ENCODE data around the gene COASY.
A peak's percentile ranks its signal among the peaks of the same experiment; 100 is the strongest.
"Not testable (repeated sequence)": the region's sequence is repeated elsewhere in the genome, so short reads cannot be mapped to it uniquely, and the experiment has no call there.

The COASY gene

DNA sequence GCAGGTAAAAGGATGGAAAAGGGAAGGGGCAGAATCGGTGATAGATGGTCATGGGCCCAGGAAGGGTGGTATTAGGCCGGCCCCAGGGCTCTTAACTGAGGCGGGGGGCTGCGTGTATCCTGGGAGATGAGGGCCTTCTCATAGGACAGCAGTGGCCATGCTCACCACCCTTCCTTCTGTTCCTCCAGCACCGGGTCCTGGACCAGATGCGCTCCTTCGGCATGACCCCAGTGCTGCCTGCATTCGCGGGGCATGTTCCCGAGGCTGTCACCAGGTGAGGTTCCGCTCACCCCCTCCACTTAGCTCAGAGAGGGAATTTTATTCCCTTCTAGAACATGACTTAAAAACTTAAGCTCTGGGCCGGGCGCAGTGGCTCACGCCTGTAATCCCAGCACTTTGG, 23.5 kb upstream of the COASY start:
- Histone ChIP-seq H3K9me3 (ENCODE audit: control insufficient read depth in 2 of 2, low read length in 2 of 2) (no peaks in the 10 kb centered on the region), H3K36me3 (ENCODE audit: control insufficient read depth in 2 of 2, insufficient read depth in 2 of 2, low read length in 2 of 2) (peaks cover 17 to 20% of the 10 kb centered on the region in 2 donors), H3K4me3 (ENCODE audit: low read length in 2 of 2) (no peak overlapping the region), H3K4me1 (ENCODE audit: control insufficient read depth in 2 of 2, insufficient read depth in 2 of 2, low read length in 2 of 2) (peaks cover 13 to 30% of the 10 kb centered on the region in 2 donors), H3K9ac (ENCODE audit: low read depth in 1 of 2, low read length in 2 of 2) (no peak overlapping the region), H3K27ac (ENCODE audit: low read depth in 2 of 2, low read length in 2 of 2) (no peak overlapping the region), H3K27me3 (ENCODE audit: control insufficient read depth in 2 of 2, insufficient read depth in 2 of 2, low read length in 2 of 2) (no peaks in the 10 kb centered on the region)

DNA sequence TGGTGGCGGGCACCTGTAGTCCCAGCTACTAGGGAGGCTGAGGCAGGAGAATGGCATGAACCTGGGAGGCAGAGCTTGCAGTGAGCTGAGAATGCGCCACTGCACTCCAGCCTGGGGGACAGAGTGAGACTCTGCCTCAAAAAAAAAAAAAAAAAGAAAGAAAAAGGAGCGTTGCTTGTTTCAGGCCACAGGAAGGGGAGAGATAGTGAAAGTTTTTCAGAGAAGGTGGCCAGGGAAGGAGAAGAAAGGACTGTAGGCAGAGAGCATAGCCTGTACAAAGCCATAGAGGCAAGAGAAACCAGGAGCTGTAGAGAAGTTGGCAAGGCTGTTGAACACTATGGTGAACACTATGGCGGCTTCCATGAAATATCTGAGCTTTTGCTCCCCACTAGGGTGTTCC, 21.4 kb upstream of the COASY start:
- H3K27me3 ChIP-seq (ENCODE audit: control insufficient read depth in 2 of 2, insufficient read depth in 2 of 2, low read length in 2 of 2); H3K9ac ChIP-seq (ENCODE audit: low read depth in 1 of 2, low read length in 2 of 2); H3K9me3 ChIP-seq (ENCODE audit: control insufficient read depth in 2 of 2, low read length in 2 of 2): not testable (repeated sequence)
- H3K36me3 ChIP-seq (ENCODE audit: control insufficient read depth in 2 of 2, insufficient read depth in 2 of 2, low read length in 2 of 2) = peaks cover 23% of the 10 kb centered on the region in 2 donors
- H3K4me3 ChIP-seq (ENCODE audit: low read length in 2 of 2) = peak overlapping the region in 1 of 2 donors; percentile 23
- peaks cover 13 to 26% of the 10 kb centered on the region in 2 donors for H3K4me1 ChIP-seq (ENCODE audit: control insufficient read depth in 2 of 2, insufficient read depth in 2 of 2, low read length in 2 of 2)
- H3K27ac ChIP-seq (ENCODE audit: low read depth in 2 of 2, low read length in 2 of 2) = peak overlapping the region; percentile 80 to 90

DNA sequence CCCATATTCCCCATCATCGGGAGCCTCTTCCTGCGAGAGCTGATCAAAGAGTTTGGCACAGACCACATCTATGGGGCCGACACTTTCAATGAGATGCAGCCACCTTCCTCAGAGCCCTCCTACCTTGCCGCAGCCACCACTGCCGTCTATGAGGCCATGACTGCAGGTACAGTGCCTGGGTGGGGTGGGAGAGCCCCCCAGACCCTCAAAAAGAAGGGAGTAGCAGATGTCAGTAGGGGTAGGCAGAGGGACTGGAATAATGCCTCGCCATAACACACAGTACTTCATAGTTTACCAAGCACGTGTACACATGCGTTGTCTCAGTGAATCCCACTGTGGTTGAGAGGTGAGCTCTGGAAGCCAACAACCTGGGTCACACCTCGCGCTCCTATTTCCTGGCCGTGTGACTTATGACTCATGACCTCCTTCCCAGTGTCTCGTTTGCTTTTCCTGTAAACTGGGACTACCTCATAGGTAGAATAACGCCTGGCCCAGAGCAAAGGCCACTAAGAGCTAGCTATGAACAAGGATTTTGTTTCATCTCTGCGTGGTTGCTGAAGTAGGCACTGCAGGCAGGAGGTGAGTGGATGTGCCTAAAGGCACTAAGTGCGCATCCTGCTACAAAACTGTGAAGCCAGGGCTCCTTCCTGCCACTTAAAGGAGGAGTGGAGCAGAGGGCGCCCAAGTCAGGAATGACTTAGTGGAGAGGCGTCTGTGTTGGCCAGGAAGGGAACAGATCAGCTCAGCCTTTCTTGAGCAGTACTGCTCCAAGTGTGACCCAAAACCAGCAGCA, 20.7 kb upstream of the COASY start:
- Histone ChIP-seq H3K4me1 (ENCODE audit: control insufficient read depth in 2 of 2, insufficient read depth in 2 of 2, low read length in 2 of 2) (peaks cover 13 to 22% of the 10 kb centered on the region in 2 donors), H3K36me3 (ENCODE audit: control insufficient read depth in 2 of 2, insufficient read depth in 2 of 2, low read length in 2 of 2) (peaks cover 23% of the 10 kb centered on the region in 2 donors), H3K9ac (ENCODE audit: low read depth in 1 of 2, low read length in 2 of 2) (peak overlapping the region; percentile 52 to 54), H3K27me3 (ENCODE audit: control insufficient read depth in 2 of 2, insufficient read depth in 2 of 2, low read length in 2 of 2) (no peaks in the 10 kb centered on the region), H3K9me3 (ENCODE audit: control insufficient read depth in 2 of 2, low read length in 2 of 2) (no peaks in the 10 kb centered on the region), H3K27ac (ENCODE audit: low read depth in 2 of 2, low read length in 2 of 2) (peak overlapping the region; percentile 80 to 90), H3K4me3 (ENCODE audit: low read length in 2 of 2) (peak overlapping the region in 1 of 2 donors; percentile 23)

DNA sequence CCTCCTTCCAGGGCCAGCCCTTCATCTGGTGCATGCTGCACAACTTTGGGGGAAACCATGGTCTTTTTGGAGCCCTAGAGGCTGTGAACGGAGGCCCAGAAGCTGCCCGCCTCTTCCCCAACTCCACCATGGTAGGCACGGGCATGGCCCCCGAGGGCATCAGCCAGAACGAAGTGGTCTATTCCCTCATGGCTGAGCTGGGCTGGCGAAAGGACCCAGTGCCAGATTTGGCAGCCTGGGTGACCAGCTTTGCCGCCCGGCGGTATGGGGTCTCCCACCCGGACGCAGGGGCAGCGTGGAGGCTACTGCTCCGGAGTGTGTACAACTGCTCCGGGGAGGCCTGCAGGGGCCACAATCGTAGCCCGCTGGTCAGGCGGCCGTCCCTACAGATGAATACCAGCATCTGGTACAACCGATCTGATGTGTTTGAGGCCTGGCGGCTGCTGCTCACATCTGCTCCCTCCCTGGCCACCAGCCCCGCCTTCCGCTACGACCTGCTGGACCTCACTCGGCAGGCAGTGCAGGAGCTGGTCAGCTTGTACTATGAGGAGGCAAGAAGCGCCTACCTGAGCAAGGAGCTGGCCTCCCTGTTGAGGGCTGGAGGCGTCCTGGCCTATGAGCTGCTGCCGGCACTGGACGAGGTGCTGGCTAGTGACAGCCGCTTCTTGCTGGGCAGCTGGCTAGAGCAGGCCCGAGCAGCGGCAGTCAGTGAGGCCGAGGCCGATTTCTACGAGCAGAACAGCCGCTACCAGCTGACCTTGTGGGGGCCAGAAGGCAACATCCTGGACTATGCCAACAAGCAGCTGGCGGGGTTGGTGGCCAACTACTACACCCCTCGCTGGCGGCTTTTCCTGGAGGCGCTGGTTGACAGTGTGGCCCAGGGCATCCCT, 18.5 kb upstream of the COASY start:
- no peaks in the 10 kb centered on the region for H3K9me3 ChIP-seq (ENCODE audit: control insufficient read depth in 2 of 2, low read length in 2 of 2)
- no peak overlapping the region for H3K4me3 ChIP-seq (ENCODE audit: low read length in 2 of 2)
- H3K27ac ChIP-seq (ENCODE audit: low read depth in 2 of 2, low read length in 2 of 2) = no peak overlapping the region
- H3K4me1 ChIP-seq (ENCODE audit: control insufficient read depth in 2 of 2, insufficient read depth in 2 of 2, low read length in 2 of 2) = peaks cover 10 to 16% of the 10 kb centered on the region in 2 donors
- peaks cover 19% of the 10 kb centered on the region in 2 donors for H3K36me3 ChIP-seq (ENCODE audit: control insufficient read depth in 2 of 2, insufficient read depth in 2 of 2, low read length in 2 of 2)
- no peak overlapping the region for H3K9ac ChIP-seq (ENCODE audit: low read depth in 1 of 2, low read length in 2 of 2)
- H3K27me3 ChIP-seq (ENCODE audit: control insufficient read depth in 2 of 2, insufficient read depth in 2 of 2, low read length in 2 of 2) = no peaks in the 10 kb centered on the region

DNA sequence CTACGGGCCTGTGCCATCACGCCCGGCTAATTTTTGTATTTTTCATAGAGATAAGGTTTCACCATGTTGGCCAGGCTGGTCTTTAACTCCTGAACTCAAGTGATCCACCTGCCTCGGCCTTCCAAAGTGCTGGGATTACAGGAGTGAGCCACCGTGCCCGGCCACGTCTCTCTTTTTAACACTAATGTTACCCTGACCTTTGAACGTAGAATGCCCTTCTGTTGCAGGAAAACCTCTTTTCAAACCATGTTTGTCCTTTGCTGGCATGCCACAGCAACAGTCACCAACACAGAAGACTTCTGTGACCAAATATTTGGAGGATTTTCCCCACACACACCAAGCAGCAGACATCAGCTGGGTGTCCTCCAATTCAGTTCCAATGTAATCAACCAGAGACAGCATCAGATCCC, 17.1 kb upstream of the COASY start:
- no peaks in the 10 kb centered on the region for H3K27me3 ChIP-seq (ENCODE audit: control insufficient read depth in 2 of 2, insufficient read depth in 2 of 2, low read length in 2 of 2)
- peaks cover 10 to 17% of the 10 kb centered on the region in 2 donors for H3K36me3 ChIP-seq (ENCODE audit: control insufficient read depth in 2 of 2, insufficient read depth in 2 of 2, low read length in 2 of 2)

DNA sequence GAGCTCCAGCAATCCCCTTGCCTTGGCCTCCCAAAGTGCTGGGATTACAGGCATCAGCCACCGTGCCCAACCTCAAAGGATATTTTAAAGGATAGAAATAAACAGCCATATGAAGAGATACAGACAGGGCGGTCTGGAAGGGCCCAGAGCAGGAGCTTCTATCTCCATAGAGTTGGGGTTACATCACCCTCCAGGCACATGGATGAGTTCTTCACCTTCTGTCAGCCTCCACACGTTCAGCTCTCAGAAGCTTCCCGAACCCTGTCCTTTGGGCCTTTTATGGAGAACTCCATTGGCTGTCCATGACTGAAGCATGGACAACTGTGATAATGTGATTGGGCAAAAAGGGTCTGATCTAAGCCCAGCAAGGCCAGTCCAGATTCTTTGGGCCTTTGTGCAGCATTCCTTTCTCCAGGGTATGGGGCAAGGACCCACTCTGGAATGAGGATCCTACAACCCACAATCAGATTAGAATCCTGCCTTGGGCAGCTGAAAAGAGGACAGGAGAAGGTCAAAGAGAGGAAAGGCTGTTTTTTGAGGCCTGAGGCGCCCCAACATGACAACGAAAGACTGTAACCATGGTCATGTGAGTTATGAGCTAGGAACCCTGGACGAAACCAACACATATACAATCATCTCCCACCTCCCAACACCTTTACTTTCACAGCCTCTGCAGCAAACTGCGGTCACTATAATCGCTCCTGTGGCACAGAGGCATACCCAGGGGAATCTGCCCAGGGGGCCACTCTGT, 16.0 kb upstream of the COASY start:
- H3K9me3 ChIP-seq (ENCODE audit: control insufficient read depth in 2 of 2, low read length in 2 of 2); H3K27ac ChIP-seq (ENCODE audit: low read depth in 2 of 2, low read length in 2 of 2); H3K9ac ChIP-seq (ENCODE audit: low read depth in 1 of 2, low read length in 2 of 2); H3K27me3 ChIP-seq (ENCODE audit: control insufficient read depth in 2 of 2, insufficient read depth in 2 of 2, low read length in 2 of 2); H3K4me3 ChIP-seq (ENCODE audit: low read length in 2 of 2): not testable (repeated sequence)
- Histone ChIP-seq H3K36me3 (ENCODE audit: control insufficient read depth in 2 of 2, insufficient read depth in 2 of 2, low read length in 2 of 2) (peaks cover 8 to 16% of the 10 kb centered on the region in 2 donors), H3K4me1 (ENCODE audit: control insufficient read depth in 2 of 2, insufficient read depth in 2 of 2, low read length in 2 of 2) (peaks cover 14 to 18% of the 10 kb centered on the region in 2 donors)

More for the DNA sequence above, 17.1 kb upstream of the COASY start:
- Histone ChIP-seq H3K9ac (ENCODE audit: low read depth in 1 of 2, low read length in 2 of 2) (no peak overlapping the region), H3K4me3 (ENCODE audit: low read length in 2 of 2) (no peak overlapping the region), H3K9me3 (ENCODE audit: control insufficient read depth in 2 of 2, low read length in 2 of 2) (no peaks in the 10 kb centered on the region), H3K4me1 (ENCODE audit: control insufficient read depth in 2 of 2, insufficient read depth in 2 of 2, low read length in 2 of 2) (peaks cover 14 to 22% of the 10 kb centered on the region in 2 donors), H3K27ac (ENCODE audit: low read depth in 2 of 2, low read length in 2 of 2) (no peak overlapping the region)

DNA sequence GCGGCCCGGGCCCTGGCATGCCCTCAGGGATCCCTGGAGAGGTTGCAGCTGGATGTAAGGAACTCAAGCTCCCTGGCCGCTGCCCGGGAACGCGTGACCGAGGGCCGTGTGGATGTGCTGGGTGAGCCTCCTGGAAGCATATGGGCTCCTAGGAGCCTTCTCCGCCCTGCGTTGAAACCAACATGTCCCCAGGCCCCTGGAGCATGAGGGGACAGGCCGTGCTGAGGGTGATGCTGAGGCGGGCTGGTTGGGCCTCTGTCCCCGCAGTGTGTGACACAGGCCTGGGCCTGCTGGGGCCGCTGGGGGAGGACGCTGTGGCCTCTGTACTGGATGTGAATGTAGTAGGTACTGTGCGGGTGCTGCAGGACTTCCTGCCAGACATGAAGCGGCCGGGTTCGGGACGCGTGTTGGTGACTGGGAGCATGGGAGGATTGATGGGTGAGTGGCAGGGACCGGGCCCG, 14.9 kb upstream of the COASY start:
- Histone ChIP-seq H3K9me3 (ENCODE audit: control insufficient read depth in 2 of 2, low read length in 2 of 2) (no peaks in the 10 kb centered on the region), H3K27me3 (ENCODE audit: control insufficient read depth in 2 of 2, insufficient read depth in 2 of 2, low read length in 2 of 2) (no peaks in the 10 kb centered on the region), H3K27ac (ENCODE audit: low read depth in 2 of 2, low read length in 2 of 2) (no peak overlapping the region), H3K36me3 (ENCODE audit: control insufficient read depth in 2 of 2, insufficient read depth in 2 of 2, low read length in 2 of 2) (peaks cover 4 to 10% of the 10 kb centered on the region in 2 donors), H3K4me3 (ENCODE audit: low read length in 2 of 2) (no peak overlapping the region), H3K4me1 (ENCODE audit: control insufficient read depth in 2 of 2, insufficient read depth in 2 of 2, low read length in 2 of 2) (peaks cover 9 to 12% of the 10 kb centered on the region in 2 donors), H3K9ac (ENCODE audit: low read depth in 1 of 2, low read length in 2 of 2) (no peak overlapping the region)

DNA sequence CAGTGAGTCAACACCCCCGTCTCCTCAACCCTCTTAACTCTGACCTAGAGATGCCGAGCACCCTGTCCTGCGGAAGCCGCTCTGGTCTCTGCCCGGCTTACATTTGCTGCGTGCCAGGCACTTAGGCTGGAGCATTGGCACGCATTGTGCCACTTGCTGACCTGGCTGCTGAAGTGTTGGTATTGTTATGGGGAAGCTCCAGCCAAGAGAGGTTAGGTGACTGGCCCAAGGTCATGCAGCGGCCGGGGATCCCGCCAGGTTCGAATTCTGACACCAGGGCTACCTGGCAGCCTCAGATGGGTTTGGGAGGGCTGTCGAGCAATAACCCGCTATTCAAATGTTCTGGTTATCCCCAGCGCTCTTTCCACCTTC, 14.3 kb upstream of the COASY start:
- Histone ChIP-seq H3K4me1 (ENCODE audit: control insufficient read depth in 2 of 2, insufficient read depth in 2 of 2, low read length in 2 of 2) (peaks cover 9% of the 10 kb centered on the region in 2 donors), H3K9me3 (ENCODE audit: control insufficient read depth in 2 of 2, low read length in 2 of 2) (no peaks in the 10 kb centered on the region), H3K27ac (ENCODE audit: low read depth in 2 of 2, low read length in 2 of 2) (no peak overlapping the region), H3K9ac (ENCODE audit: low read depth in 1 of 2, low read length in 2 of 2) (no peak overlapping the region), H3K36me3 (ENCODE audit: control insufficient read depth in 2 of 2, insufficient read depth in 2 of 2, low read length in 2 of 2) (peaks cover 4 to 10% of the 10 kb centered on the region in 2 donors), H3K4me3 (ENCODE audit: low read length in 2 of 2) (peak overlapping the region in 1 of 2 donors; percentile 26), H3K27me3 (ENCODE audit: control insufficient read depth in 2 of 2, insufficient read depth in 2 of 2, low read length in 2 of 2) (no peaks in the 10 kb centered on the region)

DNA sequence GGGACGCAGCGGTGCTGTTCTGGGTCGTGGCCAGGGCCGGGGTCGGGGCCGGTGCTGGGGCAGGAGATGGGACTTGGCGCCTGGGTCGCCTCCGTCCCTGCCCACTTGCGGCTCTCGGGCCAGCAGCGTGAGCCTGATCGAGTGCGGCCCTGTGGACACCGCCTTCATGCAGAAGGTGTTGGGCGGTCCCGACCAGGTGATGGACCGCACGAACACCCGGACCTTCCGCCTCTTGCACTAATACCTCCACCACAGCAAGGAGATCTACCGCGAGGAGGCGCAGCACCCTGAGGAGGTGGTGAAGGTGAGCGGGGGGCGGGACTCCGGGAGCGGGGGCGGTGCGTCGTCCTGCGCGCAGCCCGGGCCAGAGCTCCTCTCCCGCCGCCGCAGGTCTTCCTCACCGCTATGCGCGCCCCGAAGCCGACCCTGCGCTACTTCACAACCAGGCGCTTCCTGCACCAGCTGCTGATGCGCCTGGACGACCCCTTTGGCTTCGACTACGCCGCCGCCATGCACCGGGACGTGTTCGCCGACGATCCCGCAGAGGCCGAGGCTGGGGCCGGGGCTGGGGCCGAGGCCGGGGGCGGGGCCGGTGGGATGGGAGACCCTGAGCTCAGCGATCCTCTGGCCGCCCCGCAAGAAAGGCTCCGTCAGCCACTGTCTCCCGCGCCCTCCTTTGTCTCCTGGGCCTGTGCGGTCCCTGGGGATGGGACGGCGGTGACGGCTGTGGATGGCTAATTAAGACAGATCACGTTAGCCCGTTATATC, 13.7 kb upstream of the COASY start:
- no peaks in the 10 kb centered on the region for H3K9me3 ChIP-seq (ENCODE audit: control insufficient read depth in 2 of 2, low read length in 2 of 2)
- peaks cover 4 to 7% of the 10 kb centered on the region in 2 donors for H3K36me3 ChIP-seq (ENCODE audit: control insufficient read depth in 2 of 2, insufficient read depth in 2 of 2, low read length in 2 of 2)
- H3K27me3 ChIP-seq (ENCODE audit: control insufficient read depth in 2 of 2, insufficient read depth in 2 of 2, low read length in 2 of 2) = no peaks in the 10 kb centered on the region
- H3K9ac ChIP-seq (ENCODE audit: low read depth in 1 of 2, low read length in 2 of 2) = no peak overlapping the region
- H3K27ac ChIP-seq (ENCODE audit: low read depth in 2 of 2, low read length in 2 of 2) = no peak overlapping the region
- peaks cover 9% of the 10 kb centered on the region in 2 donors for H3K4me1 ChIP-seq (ENCODE audit: control insufficient read depth in 2 of 2, insufficient read depth in 2 of 2, low read length in 2 of 2)
- peak overlapping the region; percentile 26 to 50 for H3K4me3 ChIP-seq (ENCODE audit: low read length in 2 of 2)
